G401.6 (cell line): ENCODE data around the gene PTPMT1.

Experiments
- FAIRE-seq: peaks from 2 replicates; lab custom pipeline; 2012; peaks lifted over from hg19 to GRCh38; lab: Jason Lieb, UNC

The PTPMT1 gene

DNA sequence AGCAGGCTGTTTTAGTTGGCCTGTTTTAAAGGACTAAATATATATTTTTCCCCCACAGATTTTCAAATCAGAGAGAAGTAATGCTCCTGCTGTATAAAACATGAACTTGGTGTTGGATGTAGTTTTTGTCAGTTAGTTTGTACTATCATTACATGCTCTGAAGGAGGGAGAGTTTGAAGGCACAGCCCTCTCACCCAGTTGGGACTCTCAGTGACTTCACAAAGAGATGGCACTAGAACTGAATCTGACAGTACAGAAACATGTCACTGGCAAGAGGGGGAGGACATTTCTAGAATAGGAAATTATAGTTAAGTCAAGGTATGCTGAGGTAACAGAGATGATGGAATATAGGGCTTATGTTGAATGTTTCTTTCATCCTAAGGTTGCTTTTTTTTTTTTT is 49.9 kb downstream of the PTPMT1 start:
- no peak for FAIRE-seq

DNA sequence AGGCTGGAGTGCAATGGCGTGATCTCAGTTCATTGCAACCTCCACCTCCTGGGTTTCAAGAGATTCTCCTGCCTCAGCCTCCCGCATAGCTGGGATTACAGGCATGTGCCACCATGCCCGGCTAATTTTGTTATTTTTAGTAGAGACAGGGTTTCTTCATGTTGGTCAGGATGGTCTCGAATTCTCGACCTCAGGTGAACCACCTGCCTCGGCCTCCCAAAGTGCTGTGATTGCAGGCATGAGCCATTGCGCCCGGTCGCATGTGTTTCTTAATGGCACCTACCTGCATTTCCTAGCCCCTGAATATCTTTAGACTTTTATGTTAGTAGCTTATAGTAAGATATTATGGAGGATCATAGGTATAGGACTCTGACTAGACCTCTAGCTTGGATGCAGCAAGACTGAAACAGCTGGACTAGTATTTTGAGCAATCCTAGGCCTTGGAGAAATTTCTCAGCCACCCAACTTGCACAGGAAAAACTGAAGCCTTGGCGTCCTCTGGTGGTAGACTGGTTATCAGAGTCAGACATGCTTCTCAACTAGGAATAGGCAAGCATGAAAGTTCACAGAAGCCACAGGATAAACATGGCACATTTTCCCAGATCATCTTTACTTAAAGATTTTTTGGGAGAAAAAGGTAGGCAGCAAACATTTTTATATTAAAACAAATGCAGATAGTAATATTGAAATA is 51.5 kb downstream of the PTPMT1 start:
- peak; percentile 90 for FAIRE-seq

DNA sequence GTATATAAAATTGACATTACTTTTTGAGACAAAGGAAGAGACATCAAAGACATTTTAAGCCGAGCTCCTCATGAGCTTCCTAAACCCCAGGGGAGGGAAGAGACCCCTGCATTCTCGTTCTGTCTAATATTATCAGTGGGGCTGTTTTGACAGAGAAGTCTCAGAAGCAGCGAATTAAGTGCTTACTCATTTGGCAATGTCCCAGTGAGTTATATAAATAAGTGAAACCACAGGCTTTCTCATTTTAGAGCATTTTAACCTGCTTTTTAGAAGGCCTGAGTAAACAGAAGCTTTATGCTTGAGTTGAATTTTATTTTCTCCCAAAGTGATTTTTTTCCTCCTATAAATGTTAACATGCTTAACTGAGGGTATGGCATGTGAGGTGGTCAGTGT is 52.0 kb downstream of the PTPMT1 start:
- FAIRE-seq: no peak

DNA sequence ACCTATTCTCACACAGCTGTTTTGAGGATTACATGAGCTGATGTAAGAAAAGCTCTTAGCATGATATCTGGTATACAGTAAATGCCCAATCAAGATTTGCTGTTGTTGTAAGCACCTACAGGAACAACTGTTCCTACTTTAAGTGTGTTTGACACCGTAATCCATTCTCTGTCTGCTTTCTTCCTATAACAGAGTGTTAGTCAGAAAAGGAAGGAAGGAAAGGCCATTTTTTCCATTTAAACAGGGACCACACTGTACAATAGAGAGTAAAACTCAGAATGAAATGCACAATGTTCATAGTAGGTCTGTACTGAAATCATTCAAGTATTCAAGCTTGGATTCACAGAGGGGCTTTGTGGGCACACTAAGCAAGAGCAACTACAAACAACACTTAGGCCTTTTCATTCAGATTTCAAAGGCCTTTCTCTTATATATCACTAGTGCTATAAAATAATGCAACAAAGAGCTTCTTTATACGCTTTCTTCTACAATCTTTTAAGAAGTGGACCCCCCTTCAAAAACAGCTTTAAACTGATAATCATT is 55.5 kb downstream of the PTPMT1 start:
- no peak for FAIRE-seq
